HepG2 (cell line): ENCODE data around the gene NRG3. TPM values are rescaled to one million over a fixed set of nuclear protein-coding genes. Genes with fewer than 3 reads are reported as not detected.
A peak's percentile ranks its signal among the peaks of the same experiment; 100 is the strongest.

Experiments
- ATAC-seq: fragments of 200-7000 bp; cut with Tn5 transposase; 3 replicates; pipeline ENCODE4 v1.9.1; 2020; ENCODE audit warnings: mild to moderate bottlenecking, moderate library complexity
- BruUV-seq: library from RNA; stranded (reverse); fragments of 400-500 nt; replicated peaks from 2 replicates; lab custom pipeline; 2021; lab: Mats Ljungman, UMichigan
- CTCF ChIA-PET: fragments of 300-600 bp; formaldehyde crosslinking; extraction: SDS; loops from one replicate; lab custom pipeline; 2021; ENCODE audit warnings: low total read pairs, inconsistent platforms, low intra/inter-chr PET ratio; lab: Yijun Ruan, JAX
- POLR2A ChIA-PET: fragments of 350-600 bp; sonication (Branson Sonifier 250); formaldehyde crosslinking; loops from one replicate; lab custom pipeline; 2020; ENCODE audit warnings: antibody characterized with exemption, inconsistent platforms; lab: Yijun Ruan, JAX
- DNase-seq: peaks from one replicate; pipeline ENCODE4 v3.0.0-alpha.2; 2015; ENCODE audit warnings: low spot score
- FAIRE-seq: peaks from 3 replicates; lab custom pipeline; 2011; peaks lifted over from hg19 to GRCh38; lab: Jason Lieb, UNC
- H2AFZ ChIP-seq: one replicate; pipeline ENCODE4 v1.6.1; 2011; ENCODE audit warnings: low read length, inconsistent platforms
- H3K27ac ChIP-seq: fragments of 300-600 bp; 3 replicates; pipeline ENCODE4 v1.8.0; 2011; ENCODE audit warnings: mixed run types, mild to moderate bottlenecking, mixed read lengths, low read length, inconsistent platforms; ENCODE audit not compliant: insufficient read depth; ENCODE audit errors: extremely low read length
- H3K27me3 ChIP-seq, 2 experiments: fragments of 200-600 bp in 1 of 2; 2 replicates in 1 of 2; 3 replicates in 1 of 2; pipeline versions ENCODE4 v1.6.0 to v1.8.0; 2011; ENCODE audit warnings: low read length in 2 of 2, mild to moderate bottlenecking in 2 of 2, moderate library complexity in 2 of 2, inconsistent platforms in 1 of 2; ENCODE audit not compliant: insufficient read depth in 2 of 2, control insufficient read depth in 1 of 2
- H3K36me3 ChIP-seq, 2 experiments: fragments of 200-600 bp in 1 of 2; replicated peaks in 1 of 2; 2 replicates in 1 of 2; 3 replicates in 1 of 2; pipeline versions ENCODE4 v1.5.1 to v1.8.0; 2011; ENCODE audit warnings: low read length in 2 of 2, inconsistent platforms in 1 of 2; ENCODE audit not compliant: insufficient read depth in 2 of 2, control insufficient read depth in 1 of 2
- H3K4me1 ChIP-seq: 2 replicates; pipeline ENCODE4 v1.5.1; 2012; ENCODE audit warnings: low read length, inconsistent platforms; ENCODE audit not compliant: insufficient read depth
- H3K4me2 ChIP-seq: 2 replicates; pipeline ENCODE4 v1.6.0; 2011; ENCODE audit warnings: low read depth, low read length, inconsistent platforms
- H3K4me3 ChIP-seq, 3 experiments: fragments of 200-600 bp in 1 of 3; sonication (generic), shearing (Covaris generic) in 1 of 3; replicated peaks in 1 of 3; 2 replicates each; pipeline ENCODE4 v1.5.1; 2011 to 2016; ENCODE audit warnings: low read length in 3 of 3, inconsistent platforms in 2 of 3, low read depth in 2 of 3, mild to moderate bottlenecking in 2 of 3, control low read depth in 1 of 3, mixed read lengths in 1 of 3; ENCODE audit not compliant: insufficient read depth in 1 of 3
- H3K79me2 ChIP-seq: one replicate; pipeline ENCODE4 v1.6.1; 2011; ENCODE audit warnings: low read length, inconsistent platforms; ENCODE audit not compliant: insufficient read depth
- H3K9ac ChIP-seq: 2 replicates; pipeline ENCODE4 v1.6.0; 2011; ENCODE audit warnings: mild to moderate bottlenecking, low read depth, low read length, inconsistent platforms; ENCODE audit not compliant: insufficient read depth
- H3K9me3 ChIP-seq: 2 replicates; pipeline ENCODE4 v1.5.1; 2012; ENCODE audit warnings: mild to moderate bottlenecking, low read length
- H4K20me1 ChIP-seq: 2 replicates; pipeline ENCODE4 v1.6.0; 2011; ENCODE audit warnings: inconsistent platforms, mild to moderate bottlenecking, low read length, moderate library complexity; ENCODE audit not compliant: insufficient read depth
- DZIP1 ChIP-seq: sonication (generic); formaldehyde crosslinking; IDR thresholded peaks from 2 replicates; pipeline ENCODE4 v1.5.0; 2020; ENCODE audit warnings: mild to moderate bottlenecking, missing genetic modification reagents
- KDM1A ChIP-seq: IDR thresholded peaks from 2 replicates; pipeline ENCODE4 v1.6.1; 2016; ENCODE audit warnings: missing compliant biosample characterization
- MAFF ChIP-seq: IDR thresholded peaks from 2 replicates; pipeline ENCODE4 v1.6.1; 2011; ENCODE audit warnings: low read depth, low read length, improper control_type of control experiment
- MAFK ChIP-seq, 2 experiments: IDR thresholded peaks in 1 of 2; conservative IDR thresholded peaks in 1 of 2; 2 replicates each; pipeline ENCODE4 v1.6.1; 2011; ENCODE audit warnings: improper control_type of control experiment in 2 of 2, low read length in 2 of 2
- MXD3 ChIP-seq: IDR thresholded peaks from 2 replicates; pipeline ENCODE4 v1.6.1; 2016; ENCODE audit warnings: mild to moderate bottlenecking, missing biosample characterization, missing genetic modification reagents
- NR2F6 ChIP-seq, 2 experiments: IDR thresholded peaks; 2 replicates each; pipeline ENCODE4 v1.6.1; 2016; ENCODE audit warnings: antibody characterized with exemption in 1 of 2, mild to moderate bottlenecking in 1 of 2
- PHF8 ChIP-seq: sonication (generic); formaldehyde crosslinking; IDR thresholded peaks from 2 replicates; pipeline ENCODE4 v1.5.0; 2020; ENCODE audit warnings: missing genetic modification reagents
- ZNF777 ChIP-seq: sonication (generic); formaldehyde crosslinking; IDR thresholded peaks from 2 replicates; pipeline ENCODE4 v1.4.0; 2020; ENCODE audit warnings: missing genetic modification reagents
- ZNF781 ChIP-seq: sonication (generic); formaldehyde crosslinking; IDR thresholded peaks from 2 replicates; pipeline ENCODE4 v1.5.1; 2020; ENCODE audit warnings: borderline replicate concordance, mild to moderate bottlenecking, missing genetic modification reagents; ENCODE audit errors: not compliant biosample characterization
- WGBS: methylation state at CpG from one replicate; pipeline ENCODE4 v1.1.6; 2017; ENCODE audit warnings: low lambda C conversion rate; 5-methylcytosine and 5-hydroxymethylcytosine counted together
- in situ Hi-C: cut with HindIII; loops from 2 replicates; pipeline ENCODE4 v1.10.0; 2017; ENCODE audit warnings: low pct_unique_long_range_greater_than_20kb; ENCODE audit not compliant: extremely low pct_ligation_motif_present
- intact Hi-C: fragments of 100-400 bp; cut with micrococcal nuclease; formaldehyde crosslinking; loops from one replicate; pipeline ENCODE4 v1.10.0; 2022; ENCODE audit not compliant: unreplicated experiment
- polyA plus RNA-seq, 8 experiments: library from polyadenylated mRNA; depleted of rRNA in 3 of 8; stranded (reverse) in 7 of 8; unstranded in 1 of 8; fragments of >200 nt; fragmentation: Illumina TruSeq in 4 of 8; extraction: Trizol in 4 of 8; gene quantifications; 2 replicates each; pipeline versions ENCODE4 v1.2.1 to v1.2.3, GENCODE V29; 2011 to 2016; ENCODE audit warnings: low read depth in 4 of 8, missing spikeins in 1 of 8, mixed read lengths in 1 of 8; ENCODE audit not compliant: insufficient read depth in 1 of 8
- total RNA-seq, 5 experiments: library from RNA; depleted of rRNA; stranded (reverse); fragments of >200 nt; fragmentation: Illumina TruSeq; extraction: Trizol; gene quantifications; 2 replicates each; pipeline ENCODE4 v1.2.3, GENCODE V29; 2016; ENCODE audit warnings: low read depth in 1 of 5
- TF ChIP-seq, protein P1 (sequence below): sonication (generic); formaldehyde crosslinking; conservative IDR thresholded peaks from 2 replicates; pipeline ENCODE4 v1.8.1; 2023; ENCODE audit warnings: missing genetic modification reagents

The NRG3 gene
- total and polyA plus RNA-seq, 2 of the 13 experiments (the other 11 are each of a cell fraction or from before 2014, with no cell fraction given) = not detected

DNA sequence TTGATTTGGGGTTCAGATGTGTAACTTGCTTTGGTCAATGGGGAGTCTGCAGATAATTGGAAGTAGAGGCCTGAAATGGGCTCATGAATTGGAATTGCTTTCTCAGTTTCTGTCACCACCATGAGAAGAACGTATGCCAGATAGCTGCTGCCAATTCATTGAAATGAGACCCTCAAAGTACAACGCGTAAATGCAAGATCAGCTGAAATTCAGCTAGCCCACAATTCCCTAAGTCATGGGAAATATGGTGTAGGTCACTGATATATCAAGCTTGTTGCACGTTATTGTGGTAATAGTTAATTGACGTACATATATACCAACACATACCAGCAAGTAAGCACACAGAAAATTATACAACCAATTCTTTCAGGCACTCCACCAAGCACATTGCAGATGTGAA, 520.0 kb downstream of the NRG3 start:
- DNase-seq (no peak), FAIRE-seq (no peak), ATAC-seq (no peak)
- BruUV-seq = no TSS peak
- H3K9me3 ChIP-seq = peaks cover 92% of the 10 kb centered on the region
- H3K27me3 ChIP-seq = no peaks in the 10 kb centered on the region
- intact Hi-C loops = no loop called here
- CTCF ChIA-PET = no interaction called here
- POLR2A ChIA-PET = no interaction called here
- no peaks in the 10 kb centered on the region for H3K79me2 ChIP-seq
- H3K27ac ChIP-seq = no peak overlapping the region
- H3K4me2 ChIP-seq = no peak overlapping the region
- no peak overlapping the region for H3K9ac ChIP-seq
- no peaks in the 10 kb centered on the region for H4K20me1 ChIP-seq
- no peak overlapping the region for H2AFZ ChIP-seq
- H3K36me3 ChIP-seq = no peaks in the 10 kb centered on the region
- TF ChIP-seq NR2F6 (IDR thresholded peaks at IDR 0.05) = no peak
- TF ChIP-seq NR2F6 (CRISPR knock-in tag; IDR thresholded peaks at IDR 0.05) = no peak
- TF ChIP-seq ZNF777 (CRISPR knock-in tag) = no peak
- peak; percentile 84 for TF ChIP-seq MAFF
- no peak for TF ChIP-seq DZIP1
- no peak for TF ChIP-seq PHF8 (CRISPR knock-in tag)
- TF ChIP-seq MXD3 (CRISPR knock-in tag) = no peak
- TF ChIP-seq, protein P1, sequence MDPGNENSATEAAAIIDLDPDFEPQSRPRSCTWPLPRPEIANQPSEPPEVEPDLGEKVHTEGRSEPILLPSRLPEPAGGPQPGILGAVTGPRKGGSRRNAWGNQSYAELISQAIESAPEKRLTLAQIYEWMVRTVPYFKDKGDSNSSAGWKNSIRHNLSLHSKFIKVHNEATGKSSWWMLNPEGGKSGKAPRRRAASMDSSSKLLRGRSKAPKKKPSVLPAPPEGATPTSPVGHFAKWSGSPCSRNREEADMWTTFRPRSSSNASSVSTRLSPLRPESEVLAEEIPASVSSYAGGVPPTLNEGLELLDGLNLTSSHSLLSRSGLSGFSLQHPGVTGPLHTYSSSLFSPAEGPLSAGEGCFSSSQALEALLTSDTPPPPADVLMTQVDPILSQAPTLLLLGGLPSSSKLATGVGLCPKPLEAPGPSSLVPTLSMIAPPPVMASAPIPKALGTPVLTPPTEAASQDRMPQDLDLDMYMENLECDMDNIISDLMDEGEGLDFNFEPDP (CRISPR knock-in tag) = no peak
- TF ChIP-seq ZNF781 (CRISPR knock-in tag) = no peak
- TF ChIP-seq MAFK (conservative IDR thresholded peaks at IDR 0.05 in 1 of 2, IDR thresholded peaks at IDR 0.05 in 1 of 2; ENCODE audit: low read length in 2 of 2) = peak; percentile 76 to 85
- TF ChIP-seq KDM1A (CRISPR knock-in tag) = no peak
- in situ Hi-C loops = no loop called here
- no peak overlapping the region for H3K4me3 ChIP-seq
- WGBS = 59% methylated on average over 5 of the region's 5 CpGs
- no peaks in the 10 kb centered on the region for H3K4me1 ChIP-seq
